Body of pancreas (tissue), 4 donors: ENCODE results near the gene HDAC7.

ENCODE experiments used
- CTCF ChIP-seq, 7 experiments: fragments of 450-650 bp in 4 of 7; fragments of 200-600 bp in 3 of 7; sonication (generic) in 3 of 7; IDR thresholded peaks; one replicate each; pipeline ENCODE4 v1.5.1; 2016 to 2019; ENCODE audit warnings: antibody characterized with exemption in 7 of 7
- POLR2A ChIP-seq, 3 donors: fragments of 450-650 bp; IDR thresholded peaks; one replicate each; pipeline ENCODE4 v1.6.1; 2016; ENCODE audit warnings: antibody characterized with exemption in 3 of 3, mild to moderate bottlenecking in 2 of 3

- no peak for TF ChIP-seq CTCF (IDR thresholded peaks at IDR 0.05)
- TF ChIP-seq POLR2A (IDR thresholded peaks at IDR 0.05), result no peak
Measured at GRCh38 chr12:47858511-47859266, 39.0 kb upstream of the HDAC7 start.
